Stimulated activated CD8-positive, alpha-beta memory T cell treated with anti-CD3 and anti-CD28 coated beads, Interleukin-12 subunit alpha, Interleukin-12 subunit beta, amount 100 ng/mL, for 4 hours (primary cell): Measurements from ENCODE around the gene TMCC3.
"Not testable (repeated sequence)": the region's sequence is repeated elsewhere in the genome, so short reads cannot be mapped to it uniquely, and the experiment has no call there.

Experiments used
- DNase-seq: peaks from one replicate; pipeline ENCODE4 v3.0.0-alpha.2; 2020; ENCODE audit warnings: low read depth

Gene TMCC3

DNA sequence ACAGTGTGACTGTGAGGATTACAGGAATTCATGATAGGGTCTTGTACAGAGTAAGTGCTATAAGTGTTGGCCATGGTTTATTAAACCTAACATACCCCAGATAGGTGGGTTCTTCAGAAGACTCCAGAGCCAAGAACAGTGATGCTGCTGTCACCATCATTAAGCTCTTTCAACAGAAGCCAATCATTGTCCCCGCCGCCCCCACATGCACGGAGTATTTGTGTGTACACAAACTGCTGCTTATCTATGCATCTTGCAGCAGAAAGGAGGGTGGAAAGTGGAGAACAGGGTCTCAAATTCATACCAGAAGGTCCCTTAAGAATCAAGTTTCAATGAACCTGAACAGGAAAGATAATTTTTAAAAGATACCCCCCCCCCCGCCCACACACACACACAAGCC, 51.2 kb downstream of the TMCC3 start:
- DNase-seq: no peak

DNA sequence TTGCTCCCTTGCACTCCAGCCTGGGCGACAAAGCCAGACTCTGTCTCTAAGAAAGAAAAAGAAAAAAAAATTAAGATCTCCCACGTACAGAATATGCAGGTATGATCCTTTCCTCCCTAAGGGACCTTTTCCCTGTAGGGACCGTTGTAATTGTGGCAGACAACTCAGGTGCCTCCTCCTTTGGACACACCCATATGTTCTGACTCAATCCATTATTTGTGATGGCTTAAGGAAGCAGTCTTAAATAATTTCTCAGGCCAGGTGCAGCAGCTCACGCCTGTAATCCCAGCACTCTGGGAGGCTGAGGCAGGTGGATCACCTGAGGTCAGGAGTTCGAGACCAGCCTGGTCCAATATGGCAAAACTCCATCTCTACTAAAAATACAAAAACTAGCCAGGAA, 53.1 kb downstream of the TMCC3 start:
- DNase-seq: no peak

DNA sequence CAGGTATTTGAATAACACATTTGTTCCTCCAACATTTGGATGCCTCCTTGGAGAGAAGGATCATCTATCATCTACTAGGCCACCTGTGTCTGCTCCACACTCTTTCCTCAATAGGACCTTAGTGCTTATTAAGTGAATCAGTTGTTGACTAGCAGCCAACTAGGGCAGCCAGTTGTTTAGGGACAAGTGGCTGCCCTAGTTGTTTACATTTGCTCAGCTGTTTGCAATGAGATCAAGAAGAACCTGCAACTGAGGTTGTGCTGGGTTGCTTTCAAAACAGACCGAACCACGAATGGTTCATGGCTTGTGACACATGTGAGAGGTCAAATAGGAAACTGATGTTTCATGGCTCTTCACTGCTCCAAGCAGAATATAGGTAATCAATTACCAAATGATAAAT, 53.8 kb downstream of the TMCC3 start:
- no peak for DNase-seq

DNA sequence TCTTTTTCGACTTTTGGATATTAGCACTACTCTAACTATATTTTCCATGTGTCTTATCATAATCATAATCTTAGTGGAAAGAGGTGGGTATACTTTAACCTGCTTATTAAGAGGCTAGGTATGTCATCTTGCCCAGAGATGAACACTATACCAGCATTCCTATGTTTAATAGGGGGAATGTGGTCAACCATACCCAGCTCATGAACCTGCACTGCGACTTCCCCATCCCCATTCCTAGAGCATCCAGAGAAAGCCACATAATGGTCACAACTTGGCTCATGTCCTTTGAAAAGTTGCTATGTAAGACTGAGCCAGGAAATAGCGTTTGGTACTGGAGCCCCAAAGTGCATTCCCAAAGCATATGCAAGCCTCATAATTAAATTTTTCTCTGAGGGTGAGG, 55.2 kb downstream of the TMCC3 start:
- DNase-seq: no peak

DNA sequence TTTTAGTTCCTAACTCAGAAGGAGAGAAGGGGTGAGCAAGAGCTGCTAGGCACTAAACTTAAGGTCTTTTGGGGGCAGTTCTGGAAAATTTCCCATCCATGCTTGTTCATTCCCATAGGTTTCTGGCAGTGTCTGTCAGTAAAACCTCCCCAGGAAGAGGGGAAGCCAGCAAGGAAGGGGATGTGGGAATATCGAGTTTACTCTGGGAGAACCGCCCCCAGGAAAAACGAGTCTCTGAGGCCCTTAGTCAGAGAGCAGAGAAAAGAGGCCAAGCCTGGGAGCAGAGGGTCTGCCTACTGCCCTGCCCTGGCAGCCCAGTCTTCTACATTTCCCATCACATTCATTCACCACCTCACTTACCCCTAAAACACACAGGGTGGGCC, 55.9 kb downstream of the TMCC3 start:
- DNase-seq: no peak

DNA sequence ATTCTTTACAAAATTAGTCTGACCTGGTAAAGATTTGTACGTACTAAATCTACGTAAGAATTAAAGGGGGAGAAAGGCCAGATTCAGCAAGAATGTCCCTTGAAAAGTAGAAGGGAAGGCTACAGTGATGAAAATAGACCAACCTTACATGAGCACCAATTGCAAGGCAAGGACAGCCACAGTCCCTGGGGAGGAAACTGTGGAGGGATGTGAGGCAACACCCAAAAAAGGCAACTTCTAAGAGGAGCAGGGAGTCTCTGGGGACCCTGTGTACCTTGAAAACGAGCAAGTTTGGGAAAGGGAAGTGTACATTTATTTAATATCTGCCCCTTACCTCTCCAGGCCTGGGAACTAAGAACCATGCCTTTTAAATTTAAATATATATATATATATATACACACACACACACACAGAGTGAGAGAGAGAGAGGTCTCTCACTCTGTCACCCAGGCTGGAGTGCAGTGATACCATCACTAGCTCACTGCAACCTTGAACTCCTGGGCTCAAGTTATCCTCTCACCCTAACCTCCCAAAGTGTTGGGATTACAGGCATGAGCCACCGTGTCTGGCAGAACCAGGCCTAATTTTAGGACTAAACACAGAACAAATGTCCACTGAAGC, 56.4 kb downstream of the TMCC3 start:
- DNase-seq: no peak

DNA sequence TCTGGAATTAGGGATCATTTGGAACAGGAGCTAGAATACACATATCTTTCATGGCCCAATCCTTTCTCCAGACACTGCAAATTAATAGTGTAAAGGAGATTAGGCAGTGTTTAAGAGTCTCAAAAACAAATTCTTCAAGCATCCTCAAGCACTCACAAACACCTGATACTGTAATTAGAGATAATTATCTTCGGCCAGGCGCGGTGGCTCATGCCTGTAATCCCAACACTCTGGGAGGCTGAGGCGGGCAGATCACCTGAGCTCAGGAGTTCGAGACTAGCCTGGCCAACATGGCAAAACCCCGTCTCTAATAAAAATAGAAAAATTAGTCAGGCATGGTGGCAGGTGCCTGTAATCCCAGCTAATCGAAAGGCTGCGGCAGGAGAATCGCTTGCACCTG, 57.6 kb downstream of the TMCC3 start:
- not testable (repeated sequence) for DNase-seq

DNA sequence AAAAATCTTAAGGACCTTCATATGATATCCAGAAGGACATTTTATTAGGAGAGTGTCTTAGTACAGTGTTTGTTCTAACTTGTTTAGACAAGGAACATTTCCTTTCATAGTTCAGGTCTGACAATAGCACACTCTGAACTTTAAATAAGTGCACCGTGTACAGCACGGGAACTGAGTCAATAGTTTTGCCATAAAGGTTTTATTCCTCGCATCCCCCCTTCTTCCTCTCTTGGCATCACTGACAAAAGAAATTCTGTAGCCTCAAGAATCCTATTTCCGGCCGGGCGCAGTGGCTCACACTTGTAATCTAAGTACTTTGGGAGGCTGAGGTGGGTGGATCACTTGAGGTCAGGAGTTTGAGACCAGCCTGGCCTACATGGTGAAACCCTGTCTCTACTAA, 58.3 kb downstream of the TMCC3 start:
- no peak for DNase-seq

DNA sequence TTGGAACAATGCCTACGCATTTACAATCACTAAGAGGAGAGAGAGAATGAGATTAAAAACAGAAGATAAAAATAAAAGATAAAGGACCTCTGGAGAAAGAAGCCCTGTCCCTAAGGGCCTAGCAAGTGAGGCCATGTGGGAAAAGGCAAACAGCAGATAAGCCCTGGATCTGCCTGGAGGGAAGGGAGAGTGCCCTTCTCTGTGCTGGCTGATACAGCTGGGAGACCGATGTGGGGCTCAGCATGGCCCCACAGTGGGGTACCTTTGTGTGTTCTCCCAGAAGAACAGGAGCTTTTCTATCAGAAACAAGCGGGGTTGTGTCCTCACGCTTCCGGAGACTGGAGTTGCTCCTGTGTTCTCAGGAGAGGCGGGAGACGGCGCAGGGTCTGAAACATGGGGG, 59.9 kb downstream of the TMCC3 start:
- no peak for DNase-seq

DNA sequence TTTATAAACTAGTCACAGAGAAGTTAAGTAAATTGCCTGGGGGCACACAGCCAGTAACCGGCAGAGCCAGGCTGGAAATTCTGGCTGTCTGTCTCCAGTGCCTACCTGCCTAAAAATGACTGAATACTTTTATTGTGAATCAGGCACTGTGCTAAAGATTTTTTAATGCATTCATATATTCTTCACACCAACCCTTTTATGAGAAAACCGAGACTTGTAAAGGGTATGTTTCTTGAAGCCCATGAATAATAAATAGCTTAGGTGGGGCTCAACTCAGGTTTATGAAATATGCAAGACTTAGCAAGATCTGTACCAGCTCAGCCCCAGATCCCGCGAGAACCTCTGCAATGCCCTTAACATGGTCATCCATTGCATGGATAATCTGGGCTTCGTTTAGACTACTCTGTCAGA, 60.8 kb downstream of the TMCC3 start:
- DNase-seq: no peak

DNA sequence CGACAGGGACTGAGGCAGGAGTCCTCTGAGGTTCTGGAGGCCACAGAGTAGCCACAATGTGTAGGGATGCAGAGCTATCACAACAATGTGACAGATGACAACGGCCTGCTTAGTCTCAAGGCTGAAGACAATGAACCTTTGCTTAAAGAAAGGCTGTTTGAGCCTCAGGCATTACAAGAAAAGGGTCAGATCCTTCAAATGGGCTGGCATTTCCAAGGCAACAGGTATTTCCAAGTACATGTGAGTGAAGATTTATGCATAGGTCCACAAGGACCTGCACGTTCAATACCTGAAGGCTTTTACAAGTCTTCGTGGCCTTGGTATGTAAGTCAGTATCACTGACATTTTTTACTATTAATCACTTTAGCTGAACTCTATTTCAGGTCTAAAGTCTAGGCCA, 62.0 kb downstream of the TMCC3 start:
- DNase-seq: no peak

DNA sequence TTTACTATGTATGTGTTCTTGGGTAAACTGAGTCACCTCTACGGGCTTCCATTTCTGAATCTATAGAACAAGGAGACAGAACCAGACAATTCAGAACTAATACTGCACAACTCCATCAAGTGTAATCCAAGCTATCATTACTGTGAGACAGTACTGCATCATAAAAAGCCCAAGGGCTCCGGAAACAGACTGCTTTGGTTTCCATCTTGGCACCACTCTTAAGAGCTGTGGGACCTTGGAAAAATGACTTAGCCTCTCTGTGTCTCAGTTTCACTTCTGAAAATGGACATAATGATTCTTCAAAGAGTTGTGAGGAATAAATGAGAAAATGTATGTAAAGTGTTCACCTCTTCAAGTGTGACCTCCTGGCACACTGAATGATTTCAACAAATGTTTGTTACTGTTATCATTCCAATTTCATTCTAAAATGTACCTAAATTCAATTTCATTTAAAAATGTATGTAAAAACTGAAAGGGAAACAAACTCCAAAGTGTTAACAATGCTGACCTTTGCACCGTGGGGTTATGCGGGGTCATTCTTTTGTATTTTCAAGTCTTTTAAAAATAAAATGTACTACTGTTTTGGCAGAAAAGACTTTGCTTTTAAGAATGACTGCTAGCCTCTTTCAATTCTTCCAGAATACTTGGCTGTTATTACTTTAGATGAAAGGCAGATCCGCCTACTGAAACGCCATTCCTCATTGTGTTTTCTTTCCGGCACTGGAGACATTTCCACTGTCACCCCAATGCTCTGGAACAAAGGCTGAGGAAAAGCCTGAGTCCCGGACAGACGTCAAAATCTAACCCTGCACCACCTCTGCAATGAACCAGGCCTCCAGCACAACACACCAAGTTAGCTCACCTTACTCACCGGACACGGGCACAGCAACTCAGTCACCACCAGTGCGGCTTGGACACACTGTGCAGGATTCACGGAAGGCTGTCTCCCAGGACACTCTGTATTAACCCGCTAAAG, 62.8 kb downstream of the TMCC3 start:
- DNase-seq: no peak

DNA sequence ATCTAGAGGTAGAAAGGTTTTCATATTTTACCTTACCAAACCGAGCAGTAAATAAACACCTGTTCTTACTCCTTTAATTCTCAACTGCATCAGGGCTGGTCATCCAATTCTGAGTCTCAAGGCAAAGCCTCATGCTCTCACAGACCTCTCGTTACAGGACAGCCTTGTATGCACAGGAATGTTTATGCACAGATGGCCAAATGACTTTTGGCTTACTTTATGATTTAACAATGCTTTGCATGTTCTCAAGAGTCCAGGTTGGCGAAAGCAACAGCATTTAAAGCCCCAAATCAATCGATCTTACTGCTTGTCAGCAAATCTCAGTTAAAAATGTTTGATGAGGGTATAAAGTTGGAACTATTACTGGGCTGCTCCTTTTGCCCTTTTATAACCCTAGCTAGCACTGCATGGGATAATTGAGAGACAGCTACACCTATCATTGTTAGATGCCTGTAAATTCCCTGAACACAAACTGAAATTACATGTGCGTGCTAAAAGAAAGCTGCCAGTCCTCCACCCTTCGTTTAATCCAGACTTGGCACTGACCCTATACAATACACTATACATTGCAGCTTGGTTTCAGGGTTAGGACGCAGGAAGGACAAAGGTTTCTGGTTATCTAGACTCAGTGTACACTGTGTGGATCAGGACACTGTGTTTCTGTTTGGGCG, 63.6 kb downstream of the TMCC3 start:
- no peak for DNase-seq

DNA sequence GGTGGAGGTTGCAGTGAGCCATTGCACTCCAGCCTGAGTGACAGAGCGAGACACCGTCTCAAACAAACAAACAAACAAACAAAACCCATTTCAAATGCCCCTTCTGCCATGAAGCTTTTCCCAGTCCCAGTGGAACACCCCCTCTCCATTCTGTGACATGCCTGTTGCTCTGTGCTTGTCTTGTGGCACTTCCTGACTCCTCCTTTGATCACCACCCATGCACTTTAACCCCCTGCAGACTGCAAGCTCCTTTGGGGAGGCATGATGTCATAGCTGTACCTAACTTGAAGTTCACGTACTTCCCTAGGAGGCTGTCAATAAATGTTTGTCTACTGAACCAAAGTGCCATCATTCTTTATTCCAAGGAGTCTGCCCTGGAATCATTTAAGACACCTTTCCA, 64.7 kb downstream of the TMCC3 start:
- no peak for DNase-seq

DNA sequence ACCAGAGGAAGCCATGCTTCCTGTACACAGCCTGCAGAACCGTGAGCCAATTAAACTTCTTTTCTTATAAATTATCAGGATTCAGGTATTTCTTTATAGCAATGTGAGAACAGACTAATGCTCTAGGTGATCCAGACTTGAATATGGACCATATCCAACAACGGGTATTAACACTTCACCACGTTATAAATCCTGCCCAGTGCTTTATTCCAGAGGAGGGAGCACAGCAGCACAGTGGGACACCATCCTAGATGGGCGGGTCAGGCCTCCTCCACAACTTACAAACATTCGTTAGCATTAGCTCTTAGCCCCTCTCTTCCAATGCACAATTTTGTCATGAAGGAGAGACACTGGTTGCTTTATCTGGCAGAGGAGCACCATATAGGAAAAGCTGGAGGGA, 66.0 kb downstream of the TMCC3 start:
- no peak for DNase-seq

DNA sequence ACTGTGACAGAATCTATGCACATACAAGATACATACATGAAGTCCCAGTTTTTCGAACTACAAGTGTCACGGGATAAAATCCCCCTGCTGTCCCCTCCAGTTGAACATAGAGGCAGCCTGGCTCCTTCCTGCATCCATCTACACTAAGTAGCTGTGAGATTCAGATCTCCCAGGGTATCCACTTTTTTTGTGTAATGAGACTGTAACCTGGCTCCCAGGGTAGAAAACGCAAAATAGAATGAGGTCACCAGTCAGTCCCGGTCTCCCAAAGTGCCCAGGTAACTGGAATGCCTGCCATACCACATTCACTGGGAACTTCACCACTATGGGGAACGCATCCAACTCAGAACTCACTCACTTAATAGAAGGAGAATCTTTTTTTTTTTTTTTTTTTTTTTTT, 67.8 kb downstream of the TMCC3 start:
- no peak for DNase-seq

DNA sequence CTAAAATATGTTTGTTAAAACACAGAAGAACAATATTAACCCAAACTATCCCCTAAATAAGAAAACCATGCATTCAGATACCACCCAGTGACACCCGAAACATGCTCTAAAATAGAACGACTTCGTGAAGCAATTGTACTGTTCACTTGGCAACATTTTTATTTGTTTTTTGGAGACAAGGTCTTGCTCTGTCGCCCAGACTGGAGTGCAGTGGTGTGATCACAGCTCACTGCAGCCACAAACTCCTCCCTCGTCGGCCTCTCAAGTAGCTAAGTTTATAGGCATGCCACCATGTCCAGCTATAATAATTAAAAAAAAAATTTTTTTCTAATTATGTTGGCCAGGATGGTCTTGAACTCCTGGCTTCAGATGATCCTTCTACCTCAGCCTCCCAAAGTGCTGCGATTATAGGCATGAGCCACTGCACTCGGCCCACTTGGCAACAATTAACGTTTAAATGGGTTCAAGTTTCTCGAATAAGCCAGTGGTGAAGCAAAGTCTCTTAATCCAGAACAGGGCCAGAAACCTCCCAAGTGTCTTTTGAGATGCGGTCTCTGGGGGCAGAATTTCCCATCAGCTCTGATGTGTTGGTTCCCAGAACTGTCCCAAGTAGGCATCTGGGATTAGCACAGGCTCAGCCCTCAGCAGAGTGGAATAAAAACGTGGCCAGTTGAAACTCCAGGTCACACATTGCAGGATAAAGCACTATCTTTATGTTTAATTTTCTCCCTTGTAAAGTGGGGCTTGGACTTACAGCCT, 74.5 kb downstream of the TMCC3 start:
- no peak for DNase-seq

DNA sequence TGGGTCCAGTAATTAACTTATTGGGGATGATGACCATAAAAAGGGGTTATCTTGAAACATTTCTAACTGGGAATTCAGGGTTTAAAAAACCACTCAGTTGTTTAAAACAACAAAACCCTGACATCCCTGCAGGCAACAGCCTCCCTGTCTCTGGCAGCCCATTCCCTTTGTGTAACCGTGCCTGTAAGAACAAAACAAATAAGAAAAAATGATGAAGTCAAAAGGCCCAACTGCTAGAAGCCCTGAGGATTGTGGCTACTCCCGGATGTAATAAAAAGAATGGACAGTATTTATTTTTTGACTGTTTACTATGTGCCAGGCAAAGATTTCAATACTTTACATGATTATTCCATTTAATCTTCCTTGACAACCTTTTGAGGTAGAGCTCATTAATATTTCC, 75.3 kb downstream of the TMCC3 start:
- no peak for DNase-seq

DNA sequence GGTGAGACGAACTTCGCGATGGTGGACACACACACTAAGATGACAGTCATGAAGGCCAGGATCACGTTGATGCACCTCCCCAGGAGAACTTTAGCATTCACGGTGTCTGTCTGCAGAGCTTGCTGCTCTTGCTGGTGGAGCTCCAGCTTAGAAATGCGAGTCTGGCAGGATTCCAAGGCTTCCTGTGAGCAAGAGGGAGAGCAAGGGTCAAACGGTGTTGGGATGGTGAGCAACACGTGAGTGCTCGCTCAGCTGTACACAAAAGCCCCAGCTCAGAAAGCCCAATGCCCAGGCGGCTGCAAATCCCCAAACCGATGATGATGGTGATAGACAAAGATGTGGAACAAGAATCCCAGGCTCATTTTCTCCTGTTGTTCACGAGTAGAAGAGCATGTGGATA, 78.8 kb downstream of the TMCC3 start:
- DNase-seq: no peak

DNA sequence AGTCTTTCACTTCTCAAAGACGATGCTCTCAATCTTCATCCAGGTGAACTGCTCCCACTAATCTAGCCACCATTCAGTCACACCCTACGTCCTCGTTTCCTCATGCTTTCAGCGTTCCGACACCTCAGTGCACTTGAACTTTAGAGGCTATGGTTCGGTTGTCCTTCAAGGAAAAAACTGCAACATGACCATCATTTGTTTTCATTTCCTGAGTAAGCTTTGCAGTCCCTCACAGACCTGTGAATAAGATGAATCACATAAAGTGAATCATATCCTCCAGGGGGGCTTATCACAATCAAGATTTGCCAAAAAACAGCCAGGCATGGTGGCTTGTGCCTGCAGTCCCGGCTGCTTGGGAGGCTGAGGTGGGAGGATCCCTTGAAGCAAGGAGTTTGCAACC, 80.2 kb downstream of the TMCC3 start:
- DNase-seq: no peak

DNA sequence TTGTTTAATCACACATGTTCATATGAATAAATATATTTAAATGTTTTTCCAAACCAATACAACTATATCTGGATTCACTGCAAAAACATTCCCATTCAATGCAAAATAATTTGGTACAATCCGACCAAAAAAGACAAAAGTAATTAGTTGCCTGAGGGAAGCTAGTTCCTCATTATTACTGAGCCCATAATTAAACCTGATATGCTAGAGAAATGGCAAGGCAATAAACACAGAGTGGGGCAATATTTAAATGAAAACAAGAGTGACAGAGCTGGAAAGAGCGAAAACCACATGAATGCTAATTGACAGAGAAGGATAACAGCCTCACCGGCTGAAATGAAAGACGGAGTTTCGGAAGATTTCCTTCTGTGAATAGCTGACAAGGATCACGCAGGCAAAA, 82.6 kb downstream of the TMCC3 start:
- DNase-seq: no peak

DNA sequence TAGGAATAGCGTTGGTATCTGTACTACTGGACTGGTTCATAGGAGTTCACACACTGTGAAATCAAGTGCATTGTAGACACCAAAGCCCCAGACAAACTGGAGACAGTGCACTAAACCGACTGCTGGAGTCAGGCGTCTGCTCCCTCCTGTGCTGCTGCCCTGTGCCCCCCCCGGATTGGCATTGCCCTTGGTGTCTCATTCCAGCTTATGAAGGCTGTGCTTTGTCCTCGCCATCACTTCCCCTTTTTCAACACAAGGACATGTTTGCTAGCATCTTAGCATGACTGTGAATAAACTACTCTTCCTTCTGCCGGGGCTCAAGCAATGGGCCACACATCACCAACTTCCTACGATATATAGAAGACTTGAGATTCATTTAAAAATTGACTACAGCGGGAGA, 84.0 kb downstream of the TMCC3 start:
- DNase-seq: no peak
